ENCODE measurements around the gene BOLA3. TPM values are rescaled to one million over a fixed set of nuclear protein-coding genes. Genes with fewer than 3 reads are reported as not detected.
"Not testable (repeated sequence)": the region's sequence is repeated elsewhere in the genome, so short reads cannot be mapped to it uniquely, and the experiment has no call there.

The BOLA3 gene
- total RNA-seq, 3 donors from 2014 or later (not counting 1 experiment from before 2014, with no cell fraction given): 8.1 to 13.8 (median 11.9) TPM

DNA sequence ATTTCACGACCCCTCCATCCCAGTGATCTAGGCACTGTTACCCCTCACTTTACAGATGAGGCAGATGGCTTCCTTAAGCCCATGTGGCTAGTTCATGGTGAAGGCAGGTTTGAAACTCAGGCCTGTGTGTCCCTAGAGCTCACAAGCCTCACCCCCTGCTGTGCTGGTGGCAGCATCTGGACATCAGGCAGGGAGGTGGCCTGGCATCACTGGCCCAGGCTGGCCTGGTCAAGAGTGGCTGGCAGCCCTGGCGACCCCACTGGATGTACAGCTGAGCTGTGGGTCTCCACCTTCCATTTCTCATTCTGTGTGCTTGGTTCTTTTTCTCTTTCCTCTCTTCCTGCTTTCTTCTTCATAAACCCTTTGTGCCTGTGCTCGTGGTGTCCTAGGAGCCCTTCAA lies 56.3 kb downstream of the BOLA3 start:
- H3K27ac ChIP-seq (ENCODE audit: low read length): no peak overlapping the region
- H3K27ac Mint-ChIP-seq: peak overlapping the region; percentile 64 to 82
- H3K4me1 Mint-ChIP-seq: peaks cover 23 to 31% of the 10 kb centered on the region in 2 donors
- ATAC-seq: no peak
- WGBS (ENCODE audit: insufficient coverage): 98% methylated on average over 3 of the region's 3 CpGs
- H3K36me3 ChIP-seq (ENCODE audit: control insufficient read depth, insufficient read depth, low read length): peaks cover 65% of the 10 kb centered on the region
- intact Hi-C loops (cut with micrococcal nuclease): loop anchor here (10.0 kb wide), 1 partner anchor 87 kb away; no protein-coding TSS in a partner anchor
- H3K4me3 Mint-ChIP-seq: no peak overlapping the region
- no peaks in the 10 kb centered on the region for H3K9me3 Mint-ChIP-seq
- H3K27me3 Mint-ChIP-seq (ENCODE audit: low read depth in 2 of 2): no peaks in the 10 kb centered on the region
- TF ChIP-seq, protein P1, sequence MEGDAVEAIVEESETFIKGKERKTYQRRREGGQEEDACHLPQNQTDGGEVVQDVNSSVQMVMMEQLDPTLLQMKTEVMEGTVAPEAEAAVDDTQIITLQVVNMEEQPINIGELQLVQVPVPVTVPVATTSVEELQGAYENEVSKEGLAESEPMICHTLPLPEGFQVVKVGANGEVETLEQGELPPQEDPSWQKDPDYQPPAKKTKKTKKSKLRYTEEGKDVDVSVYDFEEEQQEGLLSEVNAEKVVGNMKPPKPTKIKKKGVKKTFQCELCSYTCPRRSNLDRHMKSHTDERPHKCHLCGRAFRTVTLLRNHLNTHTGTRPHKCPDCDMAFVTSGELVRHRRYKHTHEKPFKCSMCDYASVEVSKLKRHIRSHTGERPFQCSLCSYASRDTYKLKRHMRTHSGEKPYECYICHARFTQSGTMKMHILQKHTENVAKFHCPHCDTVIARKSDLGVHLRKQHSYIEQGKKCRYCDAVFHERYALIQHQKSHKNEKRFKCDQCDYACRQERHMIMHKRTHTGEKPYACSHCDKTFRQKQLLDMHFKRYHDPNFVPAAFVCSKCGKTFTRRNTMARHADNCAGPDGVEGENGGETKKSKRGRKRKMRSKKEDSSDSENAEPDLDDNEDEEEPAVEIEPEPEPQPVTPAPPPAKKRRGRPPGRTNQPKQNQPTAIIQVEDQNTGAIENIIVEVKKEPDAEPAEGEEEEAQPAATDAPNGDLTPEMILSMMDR (IDR thresholded peaks at IDR 0.05): no peak
- H3K9me3 ChIP-seq (ENCODE audit: control insufficient read depth, insufficient read depth, low read length): no peaks in the 10 kb centered on the region
- no peak overlapping the region for H3K4me3 ChIP-seq (ENCODE audit: low read length)
- H3K27me3 ChIP-seq (ENCODE audit: control insufficient read depth, insufficient read depth, low read length): no peaks in the 10 kb centered on the region
- DNase-seq: no peak
- peaks cover 7% of the 10 kb centered on the region for H3K36me3 Mint-ChIP-seq
- H3K4me1 ChIP-seq (ENCODE audit: control insufficient read depth, insufficient read depth, low read length): peaks cover 14% of the 10 kb centered on the region

DNA sequence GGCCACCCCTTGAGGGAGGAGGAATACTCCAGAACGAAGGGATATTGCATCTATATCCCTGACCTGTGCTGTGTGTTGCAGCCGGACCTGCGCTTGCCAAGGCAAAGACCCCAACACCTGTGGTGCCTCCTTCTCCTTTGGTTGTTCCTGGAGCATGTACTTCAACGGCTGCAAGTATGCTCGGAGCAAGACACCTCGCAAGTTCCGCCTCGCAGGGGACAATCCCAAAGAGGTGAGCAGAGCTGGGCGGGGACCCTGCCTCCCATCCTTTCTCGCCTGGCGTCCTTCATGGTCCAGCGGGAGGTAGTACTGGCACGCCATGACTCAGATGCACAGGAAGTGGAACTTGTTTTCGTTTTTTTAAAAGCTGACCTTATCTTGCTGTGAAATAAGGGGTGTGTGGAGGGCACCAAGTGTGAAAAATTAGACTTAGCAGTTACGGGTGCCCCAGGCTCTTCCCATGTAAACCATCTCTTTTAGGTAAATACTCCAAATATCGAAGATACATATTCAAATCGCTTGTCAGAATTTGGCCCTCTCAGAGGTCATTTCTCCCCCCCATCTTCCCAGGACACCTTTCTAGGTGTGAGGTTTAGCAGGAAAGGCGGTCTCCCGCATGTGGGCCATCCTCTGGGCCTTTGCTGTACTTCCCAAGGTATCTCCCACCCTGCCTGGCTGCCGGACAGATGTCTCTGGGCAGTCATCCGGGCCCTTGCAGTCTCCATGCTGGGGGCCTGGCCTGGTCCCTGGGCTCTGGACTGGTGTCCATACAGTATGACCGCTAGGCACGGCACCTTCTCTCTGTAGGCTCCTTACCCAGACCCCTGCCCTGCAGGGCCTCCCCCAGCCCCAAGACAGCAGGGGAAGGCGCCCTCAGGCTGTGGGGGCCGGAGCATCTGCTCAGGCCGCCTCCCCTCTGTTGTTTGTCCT lies 57.6 kb downstream of the BOLA3 start:
- peak overlapping the region; percentile 64 to 82 for H3K27ac Mint-ChIP-seq
- H3K4me3 ChIP-seq (ENCODE audit: low read length): no peak overlapping the region
- H3K27me3 ChIP-seq (ENCODE audit: control insufficient read depth, insufficient read depth, low read length): no peaks in the 10 kb centered on the region
- ATAC-seq (peak in 2 of 3 donors; percentile 57 to 59), DNase-seq (no peak)
- intact Hi-C loops (cut with micrococcal nuclease): loop anchor here (10.0 kb wide), 1 partner anchor 85 kb away; no protein-coding TSS in a partner anchor
- WGBS (ENCODE audit: insufficient coverage): 89% methylated on average over 26 of the region's 26 CpGs
- peak overlapping the region; percentile 56 for H3K4me3 Mint-ChIP-seq
- TF ChIP-seq, protein P1 (IDR thresholded peaks at IDR 0.05): no peak
- H3K4me1 Mint-ChIP-seq: peaks cover 23 to 38% of the 10 kb centered on the region in 2 donors
- no peaks in the 10 kb centered on the region for H3K27me3 Mint-ChIP-seq (ENCODE audit: low read depth in 2 of 2)
- H3K4me1 ChIP-seq (ENCODE audit: control insufficient read depth, insufficient read depth, low read length): peaks cover 14% of the 10 kb centered on the region
- H3K36me3 ChIP-seq (ENCODE audit: control insufficient read depth, insufficient read depth, low read length): peaks cover 57% of the 10 kb centered on the region
- no peaks in the 10 kb centered on the region for H3K9me3 Mint-ChIP-seq
- H3K9me3 ChIP-seq (ENCODE audit: control insufficient read depth, insufficient read depth, low read length): no peaks in the 10 kb centered on the region
- H3K27ac ChIP-seq (ENCODE audit: low read length): no peak overlapping the region
- H3K36me3 Mint-ChIP-seq: peaks cover 7% of the 10 kb centered on the region

DNA sequence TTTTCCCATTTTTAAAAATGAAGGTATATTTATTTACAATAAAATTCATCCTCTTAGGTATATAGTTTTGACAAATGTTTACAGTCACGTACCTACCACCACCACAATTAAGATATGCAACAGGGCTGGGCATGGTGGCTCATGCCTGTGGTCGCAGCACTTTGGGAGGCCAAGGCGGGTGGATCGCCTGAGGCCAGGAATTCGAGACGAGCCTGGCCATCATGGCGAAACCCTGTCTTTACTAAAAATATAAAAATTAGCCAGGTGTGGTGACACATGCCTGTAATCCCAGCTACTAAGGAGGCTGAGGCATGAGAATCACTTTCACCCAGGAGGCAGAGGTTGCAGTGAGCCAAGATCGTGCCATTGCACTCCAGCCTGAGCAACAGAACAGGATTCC lies 59.0 kb downstream of the BOLA3 start:
- H3K4me1 ChIP-seq (ENCODE audit: control insufficient read depth, insufficient read depth, low read length): peaks cover 14% of the 10 kb centered on the region
- ATAC-seq; H3K9me3 ChIP-seq (ENCODE audit: control insufficient read depth, insufficient read depth, low read length); DNase-seq; H3K9me3 Mint-ChIP-seq; H3K27me3 Mint-ChIP-seq (ENCODE audit: low read depth in 2 of 2); H3K27me3 ChIP-seq (ENCODE audit: control insufficient read depth, insufficient read depth, low read length); H3K4me3 Mint-ChIP-seq; intact Hi-C loops (cut with micrococcal nuclease); H3K4me3 ChIP-seq (ENCODE audit: low read length); H3K36me3 Mint-ChIP-seq; H3K27ac ChIP-seq (ENCODE audit: low read length): not testable (repeated sequence)
- H3K36me3 ChIP-seq (ENCODE audit: control insufficient read depth, insufficient read depth, low read length): peaks cover 49% of the 10 kb centered on the region
- Mint-ChIP-seq H3K27ac (peak overlapping the region in 1 of 2 donors; percentile 64), H3K4me1 (peaks cover 23 to 38% of the 10 kb centered on the region in 2 donors)
- 98% methylated on average over 8 of the region's 8 CpGs for WGBS (ENCODE audit: insufficient coverage)

DNA sequence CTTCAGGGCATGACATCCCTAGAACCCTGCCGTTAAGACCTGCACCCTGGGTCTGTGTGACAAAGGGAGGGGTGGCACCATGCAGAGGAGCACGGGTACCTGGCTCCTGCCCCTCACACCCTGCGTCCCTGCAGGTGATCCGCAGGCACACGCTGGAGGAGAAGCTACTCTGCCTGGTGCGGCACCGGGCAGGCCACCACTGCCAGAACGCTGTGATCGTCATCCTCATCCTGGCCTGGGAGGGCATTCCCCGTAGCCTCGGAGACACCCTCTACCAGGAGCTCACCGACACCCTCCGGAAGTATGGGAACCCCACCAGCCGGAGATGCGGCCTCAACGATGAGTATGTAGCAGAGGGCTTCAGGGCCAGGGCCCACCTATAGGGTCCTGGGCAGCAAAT lies 60.0 kb downstream of the BOLA3 start:
- Mint-ChIP-seq H3K27me3 (ENCODE audit: low read depth in 2 of 2) (no peaks in the 10 kb centered on the region), H3K4me1 (peaks cover 23 to 38% of the 10 kb centered on the region in 2 donors), H3K9me3 (no peaks in the 10 kb centered on the region), H3K27ac (peak overlapping the region in 1 of 2 donors; percentile 58), H3K4me3 (no peak overlapping the region), H3K36me3 (no peaks in the 10 kb centered on the region)
- ATAC-seq (no peak), DNase-seq (no peak)
- H3K4me1 ChIP-seq (ENCODE audit: control insufficient read depth, insufficient read depth, low read length): peaks cover 14% of the 10 kb centered on the region
- peaks cover 43% of the 10 kb centered on the region for H3K36me3 ChIP-seq (ENCODE audit: control insufficient read depth, insufficient read depth, low read length)
- 98% methylated on average over 16 of the region's 16 CpGs for WGBS (ENCODE audit: insufficient coverage)
- intact Hi-C loops (cut with micrococcal nuclease): no loop called here
- H3K4me3 ChIP-seq (ENCODE audit: low read length): no peak overlapping the region
- H3K27me3 ChIP-seq (ENCODE audit: control insufficient read depth, insufficient read depth, low read length): no peaks in the 10 kb centered on the region
- TF ChIP-seq, protein P1 (IDR thresholded peaks at IDR 0.05): no peak
- H3K27ac ChIP-seq (ENCODE audit: low read length): no peak overlapping the region
- no peaks in the 10 kb centered on the region for H3K9me3 ChIP-seq (ENCODE audit: control insufficient read depth, insufficient read depth, low read length)

Data from natural killer cell (primary cell).